ENCODE results near the gene MAN2A2.

MAN2A2 gene

DNA sequence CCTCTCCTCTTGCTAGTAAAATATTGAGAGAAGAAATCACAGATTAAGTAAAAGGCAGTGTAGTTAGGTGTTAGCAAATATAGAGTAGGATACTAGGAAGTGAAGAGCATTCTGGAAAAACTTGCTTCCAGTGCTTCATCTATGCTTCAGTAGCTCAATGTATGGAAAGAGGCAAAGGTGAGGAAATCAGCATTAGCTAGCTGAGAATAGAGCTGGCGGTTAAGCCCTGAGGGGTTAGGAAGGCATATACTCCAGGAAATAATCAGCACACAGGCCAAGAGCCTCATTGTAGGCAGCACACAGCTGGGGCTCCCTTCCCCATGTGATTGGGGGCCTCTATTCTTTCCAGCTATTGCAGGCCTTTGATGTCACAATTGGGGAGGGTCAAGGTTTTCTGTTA lies 65.3 kb downstream of the MAN2A2 start:
- H3K27ac ChIP-seq (ENCODE audit: low read depth, low read length), result no peak overlapping the region
- no peak overlapping the region for H3K4me3 ChIP-seq (ENCODE audit: low read length)
- peaks cover 14% of the 10 kb centered on the region for H3K79me2 ChIP-seq (ENCODE audit: control insufficient read depth, low read length)
- peaks cover 28% of the 10 kb centered on the region; the same call in 1 of the 2 replicates for H3F3A ChIP-seq (ENCODE audit: control insufficient read depth, insufficient read depth)
- H3K9me3 ChIP-seq (ENCODE audit: control insufficient read depth, insufficient read depth, low read length), result no peaks in the 10 kb centered on the region
- H3K4me2 ChIP-seq (ENCODE audit: low read length), result no peak overlapping the region
- H3K27me3 ChIP-seq (ENCODE audit: control insufficient read depth, low read length), result no peaks in the 10 kb centered on the region
- H4K20me1 ChIP-seq (ENCODE audit: control insufficient read depth, insufficient read depth, low read depth, low read length), result peaks cover 3% of the 10 kb centered on the region; the same call in 1 of the 2 replicates
- H3K9me2 ChIP-seq (replicated peaks; ENCODE audit: control insufficient read depth, low read length), result no peaks in the 10 kb centered on the region
- no peak for TF ChIP-seq EZH2phosphoT487 (IDR thresholded peaks at IDR 0.05; ENCODE audit: borderline replicate concordance, low read length)
- TF ChIP-seq, protein P1, sequence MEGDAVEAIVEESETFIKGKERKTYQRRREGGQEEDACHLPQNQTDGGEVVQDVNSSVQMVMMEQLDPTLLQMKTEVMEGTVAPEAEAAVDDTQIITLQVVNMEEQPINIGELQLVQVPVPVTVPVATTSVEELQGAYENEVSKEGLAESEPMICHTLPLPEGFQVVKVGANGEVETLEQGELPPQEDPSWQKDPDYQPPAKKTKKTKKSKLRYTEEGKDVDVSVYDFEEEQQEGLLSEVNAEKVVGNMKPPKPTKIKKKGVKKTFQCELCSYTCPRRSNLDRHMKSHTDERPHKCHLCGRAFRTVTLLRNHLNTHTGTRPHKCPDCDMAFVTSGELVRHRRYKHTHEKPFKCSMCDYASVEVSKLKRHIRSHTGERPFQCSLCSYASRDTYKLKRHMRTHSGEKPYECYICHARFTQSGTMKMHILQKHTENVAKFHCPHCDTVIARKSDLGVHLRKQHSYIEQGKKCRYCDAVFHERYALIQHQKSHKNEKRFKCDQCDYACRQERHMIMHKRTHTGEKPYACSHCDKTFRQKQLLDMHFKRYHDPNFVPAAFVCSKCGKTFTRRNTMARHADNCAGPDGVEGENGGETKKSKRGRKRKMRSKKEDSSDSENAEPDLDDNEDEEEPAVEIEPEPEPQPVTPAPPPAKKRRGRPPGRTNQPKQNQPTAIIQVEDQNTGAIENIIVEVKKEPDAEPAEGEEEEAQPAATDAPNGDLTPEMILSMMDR (IDR thresholded peaks at IDR 0.05; ENCODE audit: low read depth, low read length, poor library complexity, severe bottlenecking), result no peak
- peaks cover 84% of the 10 kb centered on the region for H3K36me3 ChIP-seq (ENCODE audit: control insufficient read depth, low read length)
- no peaks in the 10 kb centered on the region for H3K4me1 ChIP-seq (ENCODE audit: control insufficient read depth, low read length)

DNA sequence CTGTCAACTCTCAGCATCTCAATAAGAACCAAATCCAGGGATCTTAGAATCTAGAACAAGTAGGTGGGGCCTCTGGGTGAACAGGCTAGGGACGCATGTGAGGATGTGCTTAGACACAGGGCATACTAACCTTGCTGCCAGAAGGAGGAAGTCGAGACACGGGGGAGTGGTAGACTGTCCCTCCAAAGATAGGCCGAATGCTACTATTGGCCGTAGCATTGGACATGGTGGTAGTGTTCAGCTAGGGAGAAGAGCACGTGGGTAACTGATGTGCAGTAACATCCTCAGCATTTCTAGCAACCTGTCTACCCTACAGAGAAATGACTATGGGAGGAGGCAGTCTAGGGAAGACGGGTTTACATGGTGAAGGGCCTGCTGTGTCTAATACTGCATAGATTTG lies 67.2 kb downstream of the MAN2A2 start:
- Histone ChIP-seq H3K4me2 (ENCODE audit: low read length) (no peak overlapping the region), H3K27me3 (ENCODE audit: control insufficient read depth, low read length) (no peaks in the 10 kb centered on the region), H3K9me3 (ENCODE audit: control insufficient read depth, insufficient read depth, low read length) (no peaks in the 10 kb centered on the region), H3F3A (ENCODE audit: control insufficient read depth, insufficient read depth) (peaks cover 23% of the 10 kb centered on the region; the same call in 1 of the 2 replicates), H3K27ac (ENCODE audit: low read depth, low read length) (no peak overlapping the region), H3K4me1 (ENCODE audit: control insufficient read depth, low read length) (no peaks in the 10 kb centered on the region), H4K20me1 (ENCODE audit: control insufficient read depth, insufficient read depth, low read depth, low read length) (no peaks in the 10 kb centered on the region), H3K9me2 (replicated peaks; ENCODE audit: control insufficient read depth, low read length) (no peaks in the 10 kb centered on the region), H3K36me3 (ENCODE audit: control insufficient read depth, low read length) (peaks cover 86% of the 10 kb centered on the region), H3K4me3 (ENCODE audit: low read length) (no peak overlapping the region), H3K79me2 (ENCODE audit: control insufficient read depth, low read length) (peaks cover 3% of the 10 kb centered on the region; the same call in 1 of the 2 replicates)
- TF ChIP-seq, protein P1 (IDR thresholded peaks at IDR 0.05; ENCODE audit: low read depth, low read length, poor library complexity, severe bottlenecking), result no peak
- no peak for TF ChIP-seq EZH2phosphoT487 (IDR thresholded peaks at IDR 0.05; ENCODE audit: borderline replicate concordance, low read length)

- Histone ChIP-seq H3F3A (ENCODE audit: control insufficient read depth, insufficient read depth) (0 out of 2 replicates have a peak, but pooled peaks cover 13% of the 10 kb centered on the region), H3K27ac (ENCODE audit: low read depth, low read length) (no peak overlapping the region)
Observed at GRCh38 chr15:90972133-90972532, 69.0 kb downstream of the MAN2A2 start.

More at GRCh38 chr15:90972133-90972532, 69.0 kb downstream of the MAN2A2 start:
- no peak overlapping the region for H3K4me3 ChIP-seq (ENCODE audit: low read length)
- H4K20me1 ChIP-seq (ENCODE audit: control insufficient read depth, insufficient read depth, low read depth, low read length), result no peaks in the 10 kb centered on the region
- H3K4me1 ChIP-seq (ENCODE audit: control insufficient read depth, low read length), result no peaks in the 10 kb centered on the region
- H3K79me2 ChIP-seq (ENCODE audit: control insufficient read depth, low read length), result no peaks in the 10 kb centered on the region
- H3K27me3 ChIP-seq (ENCODE audit: control insufficient read depth, low read length), result no peaks in the 10 kb centered on the region
- H3K9me2 ChIP-seq (replicated peaks; ENCODE audit: control insufficient read depth, low read length), result no peaks in the 10 kb centered on the region
- peaks cover 88% of the 10 kb centered on the region for H3K36me3 ChIP-seq (ENCODE audit: control insufficient read depth, low read length)
- TF ChIP-seq EZH2phosphoT487 (IDR thresholded peaks at IDR 0.05; ENCODE audit: borderline replicate concordance, low read length), result no peak
- TF ChIP-seq, protein P1 (IDR thresholded peaks at IDR 0.05; ENCODE audit: low read depth, low read length, poor library complexity, severe bottlenecking), result no peak
- no peaks in the 10 kb centered on the region for H3K9me3 ChIP-seq (ENCODE audit: control insufficient read depth, insufficient read depth, low read length)
- H3K4me2 ChIP-seq (ENCODE audit: low read length), result no peak overlapping the region

Measured in DOHH2 (cell line).